K562 (cell line): Measurements from ENCODE around the gene IGF2BP1. TPM values are rescaled to one million over a fixed set of nuclear protein-coding genes. Genes with fewer than 3 reads are reported as not detected.

ENCODE experiments used
- ATAC-seq: fragments of 200-7000 bp; cut with Tn5 transposase; 3 replicates; pipeline ENCODE4 v1.9.1; 2020; ENCODE audit warnings: moderate library complexity
- BruUV-seq: library from RNA; stranded (reverse); fragments of 400-500 nt; replicated peaks from 2 replicates; lab custom pipeline; 2021; lab: Mats Ljungman, UMichigan
- CTCF ChIA-PET: fragments of 300-600 bp; formaldehyde crosslinking; extraction: SDS; loops from one replicate; lab custom pipeline; 2021; ENCODE audit warnings: low intra/inter-chr PET ratio; lab: Yijun Ruan, JAX
- POLR2A ChIA-PET: fragments of 300-600, 350-650 bp; sonication (Branson Sonifier 250); formaldehyde crosslinking; extraction: SDS; loops from one replicate; lab custom pipeline; 2021; ENCODE audit warnings: antibody characterized with exemption, inconsistent platforms; lab: Yijun Ruan, JAX
- DNase-seq, 4 experiments: peaks; one replicate each; pipeline versions ENCODE4 v3.0.0 to v3.0.0-alpha.2; 2011 to 2018; ENCODE audit warnings: low spot score in 3 of 4, mixed read lengths in 3 of 4; ENCODE audit errors: extremely low read depth in 1 of 4
- FAIRE-seq: peaks from 2 replicates; lab custom pipeline; 2011; peaks lifted over from hg19 to GRCh38; lab: Jason Lieb, UNC
- H2AFZ ChIP-seq: 2 replicates; pipeline ENCODE4 v1.6.0; 2011; ENCODE audit warnings: low read depth, low read length, control low read depth, inconsistent platforms
- H3K27ac ChIP-seq: fragments of 200-600 bp; 3 replicates; pipeline ENCODE4 v1.8.0; 2011; ENCODE audit warnings: low read depth, mild to moderate bottlenecking, control low read depth, inconsistent platforms, low read length, moderate library complexity, mixed read lengths; ENCODE audit errors: extremely low read depth
- H3K27me3 ChIP-seq, 2 experiments: fragments of 300-600 bp in 1 of 2; 2 replicates in 1 of 2; 3 replicates in 1 of 2; pipeline versions ENCODE4 v1.6.0 to v1.8.0; 2011; ENCODE audit warnings: inconsistent platforms in 2 of 2, low read length in 2 of 2, mild to moderate bottlenecking in 1 of 2, mixed read lengths in 1 of 2, moderate library complexity in 1 of 2; ENCODE audit not compliant: control insufficient read depth in 2 of 2, insufficient read depth in 2 of 2
- H3K36me3 ChIP-seq: fragments of 300-600 bp; 3 replicates; pipeline ENCODE4 v1.8.0; 2011; ENCODE audit warnings: mild to moderate bottlenecking, low read length, inconsistent platforms; ENCODE audit not compliant: control insufficient read depth, insufficient read depth
- H3K4me1 ChIP-seq, 2 experiments: fragments of 200-600 bp in 1 of 2; replicated peaks in 1 of 2; 2 replicates in 1 of 2; 3 replicates in 1 of 2; pipeline versions ENCODE4 v1.5.1 to v1.8.0; 2011; ENCODE audit warnings: inconsistent platforms in 2 of 2, low read length in 2 of 2, mild to moderate bottlenecking in 1 of 2, mixed read lengths in 1 of 2, moderate library complexity in 1 of 2; ENCODE audit not compliant: control insufficient read depth in 2 of 2, insufficient read depth in 2 of 2
- H3K4me2 ChIP-seq: 2 replicates; pipeline ENCODE4 v1.6.1; 2011; ENCODE audit warnings: low read length, control low read depth, inconsistent platforms, mixed read lengths; ENCODE audit not compliant: insufficient read depth
- H3K4me3 ChIP-seq: fragments of 200-600 bp; sonication (generic), shearing (Covaris generic); 2 replicates; pipeline ENCODE4 v1.5.1; 2016; ENCODE audit warnings: control low read depth, inconsistent platforms
- H3K79me2 ChIP-seq: fragments of 200-600 bp; 3 replicates; pipeline ENCODE4 v1.8.0; 2011; ENCODE audit warnings: low read length, inconsistent platforms; ENCODE audit not compliant: control insufficient read depth, insufficient read depth
- H3K9ac ChIP-seq, 2 experiments: 2 replicates each; pipeline versions ENCODE4 v1.6.0 to v1.6.1; 2011; ENCODE audit warnings: low read depth in 2 of 2, low read length in 2 of 2, control low read depth in 1 of 2, inconsistent platforms in 1 of 2, mild to moderate bottlenecking in 1 of 2, mixed read lengths in 1 of 2; ENCODE audit not compliant: insufficient read depth in 1 of 2
- H3K9me1 ChIP-seq: one replicate; pipeline ENCODE4 v1.6.0; 2011; ENCODE audit warnings: inconsistent platforms, mild to moderate bottlenecking, low read length, moderate library complexity; ENCODE audit not compliant: control insufficient read depth, insufficient read depth
- H3K9me3 ChIP-seq: replicated peaks from 2 replicates; pipeline ENCODE4 v1.5.1; 2011; ENCODE audit warnings: low read depth, low read length, inconsistent platforms; ENCODE audit not compliant: control insufficient read depth, insufficient read depth
- H4K20me1 ChIP-seq: replicated peaks from 2 replicates; pipeline ENCODE4 v1.6.1; 2011; ENCODE audit warnings: low read length, inconsistent platforms, mixed read lengths; ENCODE audit not compliant: control insufficient read depth, insufficient read depth
- MYC ChIP-seq, 2 experiments: fragments of 250-450 bp in 1 of 2; sonication (Bioruptor Pico) in 1 of 2; IDR thresholded peaks; 2 replicates each; pipeline versions ENCODE4 v1.5.1 to v1.6.1; 2012 to 2021; ENCODE audit warnings: low read depth in 2 of 2, borderline replicate concordance in 1 of 2, improper control_type of control experiment in 1 of 2, low read length in 1 of 2, mild to moderate bottlenecking in 1 of 2, moderate library complexity in 1 of 2
- PCBP2 ChIP-seq: fragments of 200-400 bp; formaldehyde crosslinking; IDR thresholded peaks from 2 replicates; pipeline ENCODE4 v1.6.1; 2018; ENCODE audit warnings: low read length, low read depth, mild to moderate bottlenecking, moderate library complexity; ENCODE audit not compliant: poor library complexity, severe bottlenecking
- RBM14 ChIP-seq: fragments of 200-400 bp; formaldehyde crosslinking; IDR thresholded peaks from 2 replicates; pipeline ENCODE4 v1.6.1; 2018; ENCODE audit warnings: low read depth, mild to moderate bottlenecking, low read length, moderate library complexity, borderline replicate concordance; ENCODE audit not compliant: insufficient read depth
- ZBTB8A ChIP-seq: fragments of 450-650 bp; IDR thresholded peaks from 2 replicates; pipeline ENCODE4 v1.6.1; 2018; ENCODE audit warnings: mild to moderate bottlenecking, moderate library complexity; ENCODE audit not compliant: partially characterized antibody
- ZC3H4 ChIP-seq: sonication (generic); formaldehyde crosslinking; IDR thresholded peaks from 2 replicates; pipeline ENCODE4 v1.9.0; 2021; ENCODE audit warnings: missing genetic modification reagents, borderline replicate concordance
- WGBS: fragments of 100-300 bp; shearing (Covaris generic); methylation state at CpG from one replicate; pipeline ENCODE4 v1.1.6; 2016; ENCODE audit warnings: low coverage, mixed read lengths; ENCODE audit not compliant: insufficient coverage; ENCODE audit errors: missing lambda C conversion rate; 5-methylcytosine and 5-hydroxymethylcytosine counted together
- in situ Hi-C: fragments of 300-500 bp; cut with MboI; formaldehyde crosslinking; loops from 4 replicates; pipeline ENCODE4 v1.15.0; 2018; ENCODE audit warnings: inconsistent platforms, mixed read lengths
- intact Hi-C: fragments of 100-400 bp; cut with micrococcal nuclease; formaldehyde crosslinking; loops from 2 replicates; pipeline ENCODE4 v1.14.2; 2022
- polyA plus RNA-seq, 8 experiments: library from polyadenylated mRNA; depleted of rRNA in 4 of 8; stranded (reverse) in 5 of 8; unstranded in 3 of 8; fragments of >200 nt; fragmentation: Nextera tagmentation in 2 of 8; fragmentation: Illumina TruSeq in 1 of 8; extraction: Ambion mirVana in 2 of 8; extraction: Trizol in 1 of 8; gene quantifications; 2 replicates each; pipeline versions ENCODE4 v1.2.1 to v1.2.3, GENCODE V29; 2011 to 2014; ENCODE audit warnings: inconsistent platforms in 1 of 8, missing spikeins in 1 of 8
- total RNA-seq, 7 experiments: library from RNA; depleted of rRNA in 6 of 7; stranded (reverse); fragments of >200 nt in 6 of 7; fragmentation: Illumina TruSeq in 2 of 7; extraction: Trizol in 2 of 7; gene quantifications; 2 replicates each; pipeline versions ENCODE4 v1.2.1 to v1.2.3, GENCODE V29; 2011 to 2021; ENCODE audit warnings: low replicate concordance in 1 of 7
- TF ChIP-seq, protein P1 (sequence below): fragments of 450-650 bp; IDR thresholded peaks from 2 replicates; pipeline ENCODE4 v1.6.1; 2018; ENCODE audit warnings: mild to moderate bottlenecking, low read depth; ENCODE audit not compliant: partially characterized antibody
- TF ChIP-seq, protein P2 (sequence below): sonication (generic); formaldehyde crosslinking; IDR thresholded peaks from 2 replicates; pipeline ENCODE4 v1.8.0; 2022; ENCODE audit warnings: missing genetic modification reagents, mild to moderate bottlenecking, borderline replicate concordance
- TF ChIP-seq, protein P3 (sequence below): fragments of 250-450 bp; sonication (Bioruptor Pico); IDR thresholded peaks from 2 replicates; pipeline ENCODE4 v1.5.0; 2021
- TF ChIP-seq, protein P4 (sequence below): fragments of 450-650 bp; IDR thresholded peaks from 2 replicates; pipeline ENCODE4 v1.6.1; 2016; ENCODE audit warnings: low read depth, mild to moderate bottlenecking, moderate library complexity

IGF2BP1 gene
- total and polyA plus RNA-seq, 9 of the 15 experiments (the other 6 are each of a cell fraction or from before 2014, with no cell fraction given): 13.0 to 318 (median 53.6) TPM

DNA sequence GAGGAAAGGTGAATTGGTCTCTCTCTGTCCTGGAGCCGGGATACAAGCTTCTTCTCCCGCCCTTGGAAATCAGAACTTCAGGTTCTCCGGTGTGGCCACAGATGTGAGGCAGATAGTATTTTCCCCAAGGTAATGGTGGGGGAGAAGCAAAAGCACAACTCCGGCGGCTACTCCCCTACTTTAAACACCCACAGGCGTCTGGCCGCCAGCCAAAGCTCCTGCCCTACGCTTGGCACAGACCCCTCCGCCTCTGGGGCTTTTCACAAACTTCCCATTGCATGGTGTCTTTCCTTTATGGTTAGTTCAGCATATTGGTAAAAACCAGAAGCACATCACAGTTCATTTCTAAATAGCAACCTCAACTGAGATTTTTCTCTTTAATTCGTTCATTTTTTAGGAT lies 95.9 kb downstream of the IGF2BP1 start:
- BruUV-seq: no TSS peak
- no peaks in the 10 kb centered on the region for H3K79me2 ChIP-seq
- in situ Hi-C loops (no loop called here), intact Hi-C loops (no loop called here)
- H3K4me1 ChIP-seq: no peaks in the 10 kb centered on the region; a peak in 1 of 5 replicates
- no peak for DNase-seq
- H3K36me3 ChIP-seq: no peaks in the 10 kb centered on the region
- H2AFZ ChIP-seq: no peak overlapping the region
- ATAC-seq: no peak
- H3K27me3 ChIP-seq: peaks cover 8 to 18% of the 10 kb centered on the region in 2 experiments; a peak in 4 of 5 replicates
- FAIRE-seq: no peak
- POLR2A ChIA-PET: no interaction called here
- no peaks in the 10 kb centered on the region; the same call in 1 of the 2 replicates for H3K9me3 ChIP-seq
- H3K9ac ChIP-seq: no peak overlapping the region
- no peaks in the 10 kb centered on the region for H3K9me1 ChIP-seq
- H3K27ac ChIP-seq: no peak overlapping the region
- 8% methylated on average over 9 of the region's 10 CpGs for WGBS
- H3K4me2 ChIP-seq: no peak overlapping the region
- TF ChIP-seq, protein P1, sequence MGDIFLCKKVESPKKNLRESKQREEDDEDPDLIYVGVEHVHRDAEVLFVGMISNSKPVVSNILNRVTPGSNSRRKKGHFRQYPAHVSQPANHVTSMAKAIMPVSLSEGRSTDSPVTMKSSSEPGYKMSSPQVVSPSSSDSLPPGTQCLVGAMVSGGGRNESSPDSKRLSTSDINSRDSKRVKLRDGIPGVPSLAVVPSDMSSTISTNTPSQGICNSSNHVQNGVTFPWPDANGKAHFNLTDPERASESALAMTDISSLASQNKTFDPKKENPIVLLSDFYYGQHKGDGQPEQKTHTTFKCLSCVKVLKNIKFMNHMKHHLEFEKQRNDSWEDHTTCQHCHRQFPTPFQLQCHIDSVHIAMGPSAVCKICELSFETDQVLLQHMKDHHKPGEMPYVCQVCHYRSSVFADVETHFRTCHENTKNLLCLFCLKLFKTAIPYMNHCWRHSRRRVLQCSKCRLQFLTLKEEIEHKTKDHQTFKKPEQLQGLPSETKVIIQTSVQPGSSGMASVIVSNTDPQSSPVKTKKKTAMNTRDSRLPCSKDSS: no peak
- TF ChIP-seq, protein P2, sequence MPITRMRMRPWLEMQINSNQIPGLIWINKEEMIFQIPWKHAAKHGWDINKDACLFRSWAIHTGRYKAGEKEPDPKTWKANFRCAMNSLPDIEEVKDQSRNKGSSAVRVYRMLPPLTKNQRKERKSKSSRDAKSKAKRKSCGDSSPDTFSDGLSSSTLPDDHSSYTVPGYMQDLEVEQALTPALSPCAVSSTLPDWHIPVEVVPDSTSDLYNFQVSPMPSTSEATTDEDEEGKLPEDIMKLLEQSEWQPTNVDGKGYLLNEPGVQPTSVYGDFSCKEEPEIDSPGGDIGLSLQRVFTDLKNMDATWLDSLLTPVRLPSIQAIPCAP (CRISPR knock-in tag): no peak
- TF ChIP-seq, protein P3, sequence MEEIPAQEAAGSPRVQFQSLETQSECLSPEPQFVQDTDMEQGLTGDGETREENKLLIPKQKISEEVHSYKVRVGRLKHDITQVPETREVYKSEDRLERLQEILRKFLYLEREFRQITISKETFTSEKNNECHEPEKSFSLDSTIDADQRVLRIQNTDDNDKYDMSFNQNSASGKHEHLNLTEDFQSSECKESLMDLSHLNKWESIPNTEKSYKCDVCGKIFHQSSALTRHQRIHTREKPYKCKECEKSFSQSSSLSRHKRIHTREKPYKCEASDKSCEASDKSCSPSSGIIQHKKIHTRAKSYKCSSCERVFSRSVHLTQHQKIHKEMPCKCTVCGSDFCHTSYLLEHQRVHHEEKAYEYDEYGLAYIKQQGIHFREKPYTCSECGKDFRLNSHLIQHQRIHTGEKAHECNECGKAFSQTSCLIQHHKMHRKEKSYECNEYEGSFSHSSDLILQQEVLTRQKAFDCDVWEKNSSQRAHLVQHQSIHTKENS (CRISPR knock-in tag): no peak
- no peak for TF ChIP-seq RBM14
- TF ChIP-seq ZC3H4 (CRISPR knock-in tag): no peak
- no peak for TF ChIP-seq PCBP2
- no peak for TF ChIP-seq MYC (IDR thresholded peaks at IDR 0.05; ENCODE audit: low read depth, low read length)
- TF ChIP-seq MYC (CRISPR knock-in tag; IDR thresholded peaks at IDR 0.05; ENCODE audit: borderline replicate concordance, low read depth): no peak
- TF ChIP-seq ZBTB8A: no peak
- TF ChIP-seq, protein P4, sequence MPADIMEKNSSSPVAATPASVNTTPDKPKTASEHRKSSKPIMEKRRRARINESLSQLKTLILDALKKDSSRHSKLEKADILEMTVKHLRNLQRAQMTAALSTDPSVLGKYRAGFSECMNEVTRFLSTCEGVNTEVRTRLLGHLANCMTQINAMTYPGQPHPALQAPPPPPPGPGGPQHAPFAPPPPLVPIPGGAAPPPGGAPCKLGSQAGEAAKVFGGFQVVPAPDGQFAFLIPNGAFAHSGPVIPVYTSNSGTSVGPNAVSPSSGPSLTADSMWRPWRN: no peak
- H4K20me1 ChIP-seq: no peaks in the 10 kb centered on the region
- H3K4me3 ChIP-seq: no peak overlapping the region
- CTCF ChIA-PET: no interaction called here
